Nephron (organoid): ENCODE measurements around the gene CAPN3.

Source experiments
- H3K27ac Mint-ChIP-seq, 3 experiments: 2 replicates each; pipeline ENCODE4 v1.8.0; 2020; ENCODE audit warnings: mixed read lengths in 3 of 3, mild to moderate bottlenecking in 2 of 3, moderate library complexity in 1 of 3
- H3K27me3 Mint-ChIP-seq: 2 replicates; pipeline ENCODE4 v1.8.0; 2021; ENCODE audit warnings: low read depth, mild to moderate bottlenecking, moderate library complexity, mixed read lengths
- H3K36me3 Mint-ChIP-seq: 2 replicates; pipeline ENCODE4 v1.8.0; 2020; ENCODE audit warnings: low read depth, mixed read lengths
- H3K4me1 Mint-ChIP-seq: 2 replicates; pipeline ENCODE4 v1.8.0; 2020; ENCODE audit warnings: mixed read lengths
- H3K4me3 Mint-ChIP-seq, 3 experiments: 2 replicates each; pipeline ENCODE4 v1.8.0; 2020; ENCODE audit warnings: mild to moderate bottlenecking in 3 of 3, mixed read lengths in 3 of 3, moderate library complexity in 2 of 3
- H3K9me3 Mint-ChIP-seq: 2 replicates; pipeline ENCODE4 v1.8.0; 2020; ENCODE audit warnings: mixed read lengths
- TF ChIP-seq, protein P1 (sequence below), 3 experiments: fragments of 200-600 bp; sonication (generic); IDR thresholded peaks; one replicate each; pipeline ENCODE4 v1.5.0; 2021; ENCODE audit warnings: antibody characterized with exemption in 3 of 3; ENCODE audit not compliant: unreplicated experiment in 3 of 3

CAPN3 gene

DNA sequence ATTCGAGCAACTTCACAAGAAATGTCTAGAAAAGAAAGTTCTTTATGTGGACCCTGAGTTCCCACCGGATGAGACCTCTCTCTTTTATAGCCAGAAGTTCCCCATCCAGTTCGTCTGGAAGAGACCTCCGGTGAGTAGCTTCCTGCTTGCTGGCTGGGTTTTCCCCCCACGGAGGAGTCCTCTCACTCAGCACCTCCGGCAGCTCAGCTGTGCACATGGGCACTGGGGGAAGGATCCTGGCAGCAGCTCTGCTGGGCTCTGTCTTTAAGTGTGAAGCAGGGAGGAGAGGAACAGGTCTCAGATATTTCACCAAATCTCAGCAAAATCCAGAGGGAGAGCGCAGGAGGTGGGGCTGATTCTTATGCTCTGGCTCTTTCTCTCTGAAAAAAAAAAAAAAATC is 684 bp downstream of the CAPN3 start:
- Mint-ChIP-seq H3K27me3 (no peaks in the 10 kb centered on the region), H3K36me3 (no peaks in the 10 kb centered on the region), H3K27ac (no peak overlapping the region), H3K4me3 (peak overlapping the region in 1 of 3 experiments; percentile 69), H3K4me1 (peaks cover 30% of the 10 kb centered on the region), H3K9me3 (no peaks in the 10 kb centered on the region)
- TF ChIP-seq, protein P1, sequence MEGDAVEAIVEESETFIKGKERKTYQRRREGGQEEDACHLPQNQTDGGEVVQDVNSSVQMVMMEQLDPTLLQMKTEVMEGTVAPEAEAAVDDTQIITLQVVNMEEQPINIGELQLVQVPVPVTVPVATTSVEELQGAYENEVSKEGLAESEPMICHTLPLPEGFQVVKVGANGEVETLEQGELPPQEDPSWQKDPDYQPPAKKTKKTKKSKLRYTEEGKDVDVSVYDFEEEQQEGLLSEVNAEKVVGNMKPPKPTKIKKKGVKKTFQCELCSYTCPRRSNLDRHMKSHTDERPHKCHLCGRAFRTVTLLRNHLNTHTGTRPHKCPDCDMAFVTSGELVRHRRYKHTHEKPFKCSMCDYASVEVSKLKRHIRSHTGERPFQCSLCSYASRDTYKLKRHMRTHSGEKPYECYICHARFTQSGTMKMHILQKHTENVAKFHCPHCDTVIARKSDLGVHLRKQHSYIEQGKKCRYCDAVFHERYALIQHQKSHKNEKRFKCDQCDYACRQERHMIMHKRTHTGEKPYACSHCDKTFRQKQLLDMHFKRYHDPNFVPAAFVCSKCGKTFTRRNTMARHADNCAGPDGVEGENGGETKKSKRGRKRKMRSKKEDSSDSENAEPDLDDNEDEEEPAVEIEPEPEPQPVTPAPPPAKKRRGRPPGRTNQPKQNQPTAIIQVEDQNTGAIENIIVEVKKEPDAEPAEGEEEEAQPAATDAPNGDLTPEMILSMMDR (IDR thresholded peaks at IDR 0.05; ENCODE audit: unreplicated experiment in 3 of 3), result no peak

DNA sequence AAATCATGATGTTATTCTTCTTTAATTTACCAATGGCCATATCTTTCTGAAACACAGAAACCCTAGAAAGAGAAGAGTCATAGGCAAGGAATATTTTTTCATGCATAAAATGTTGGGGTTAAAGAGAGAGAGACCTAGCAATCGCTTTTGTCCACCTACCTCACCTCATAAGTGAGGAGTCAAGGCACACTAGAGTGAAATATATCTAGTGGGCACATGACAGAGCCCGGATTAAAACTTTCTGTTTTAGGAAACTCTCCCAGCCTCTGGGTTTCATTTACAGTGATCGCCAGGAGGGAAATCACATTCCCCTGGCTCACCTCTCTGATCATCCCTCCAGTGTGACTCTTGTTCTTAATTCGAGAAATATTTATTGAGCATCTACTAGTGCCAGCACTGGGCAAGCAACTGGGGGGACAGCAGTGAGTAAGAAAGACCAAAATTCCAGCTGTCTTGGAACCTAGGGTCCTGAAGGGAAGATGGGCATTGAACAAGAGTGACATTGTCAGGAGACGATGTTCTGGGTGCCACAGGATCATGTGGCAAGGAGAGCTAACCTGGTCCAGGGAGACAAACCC is 1.3 kb downstream of the CAPN3 start:
- Mint-ChIP-seq H3K4me1 (peaks cover 30% of the 10 kb centered on the region), H3K27me3 (no peaks in the 10 kb centered on the region), H3K4me3 (peak overlapping the region in 1 of 3 experiments; percentile 69), H3K36me3 (no peaks in the 10 kb centered on the region), H3K9me3 (no peaks in the 10 kb centered on the region), H3K27ac (no peak overlapping the region)
- TF ChIP-seq, protein P1 (IDR thresholded peaks at IDR 0.05; ENCODE audit: unreplicated experiment in 3 of 3), result no peak

DNA sequence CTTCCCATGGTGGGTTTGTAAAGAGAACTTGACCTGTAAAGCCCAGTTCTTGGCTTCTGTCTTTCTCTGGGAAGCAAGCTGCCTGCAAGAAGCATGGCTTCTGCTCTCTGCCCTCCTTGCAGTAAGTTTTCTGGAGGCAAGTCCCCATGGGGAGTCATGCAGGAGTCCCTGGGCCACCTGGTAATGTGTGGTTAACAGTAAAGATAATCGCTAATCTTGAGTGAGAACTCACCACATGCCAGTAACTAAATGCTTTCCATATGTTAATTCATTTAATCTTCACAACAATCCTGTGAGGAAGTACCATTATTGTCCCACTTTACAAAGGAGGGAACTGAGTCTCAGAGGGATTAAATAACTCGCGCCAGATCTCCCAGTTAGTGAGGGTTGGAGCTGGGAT is 4.2 kb downstream of the CAPN3 start:
- Mint-ChIP-seq H3K27ac (no peak overlapping the region), H3K27me3 (peaks cover 3% of the 10 kb centered on the region), H3K36me3 (no peaks in the 10 kb centered on the region), H3K4me1 (peaks cover 18% of the 10 kb centered on the region), H3K4me3 (no peak overlapping the region), H3K9me3 (no peaks in the 10 kb centered on the region)
- TF ChIP-seq, protein P1 (IDR thresholded peaks at IDR 0.05; ENCODE audit: unreplicated experiment in 3 of 3), result no peak

DNA sequence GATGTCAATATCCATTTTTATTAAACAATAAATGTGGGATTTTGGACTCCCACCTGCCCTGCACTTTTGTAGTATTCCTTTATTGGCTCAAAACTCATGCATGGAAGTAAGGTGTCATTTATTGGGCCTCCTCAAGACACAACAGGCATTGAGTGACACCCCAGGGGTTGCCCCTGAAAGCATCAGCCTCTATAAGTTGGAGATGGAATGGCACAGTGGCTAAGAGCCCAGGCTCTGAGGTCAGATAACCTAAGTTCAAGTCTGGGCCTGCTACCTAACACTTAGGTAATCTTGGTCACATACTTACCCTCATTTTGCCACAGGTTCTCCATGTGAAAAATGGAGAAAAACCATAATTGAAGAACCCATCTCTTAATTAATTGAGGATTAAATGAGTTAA is 4.6 kb downstream of the CAPN3 start:
- H3K9me3 Mint-ChIP-seq, result peaks cover 2% of the 10 kb centered on the region
- H3K36me3 Mint-ChIP-seq, result no peaks in the 10 kb centered on the region
- TF ChIP-seq, protein P1 (IDR thresholded peaks at IDR 0.05; ENCODE audit: unreplicated experiment in 3 of 3), result no peak
- peaks cover 18% of the 10 kb centered on the region for H3K4me1 Mint-ChIP-seq
- H3K27ac Mint-ChIP-seq, result no peak overlapping the region
- peaks cover 3% of the 10 kb centered on the region for H3K27me3 Mint-ChIP-seq
- H3K4me3 Mint-ChIP-seq, result no peak overlapping the region

DNA sequence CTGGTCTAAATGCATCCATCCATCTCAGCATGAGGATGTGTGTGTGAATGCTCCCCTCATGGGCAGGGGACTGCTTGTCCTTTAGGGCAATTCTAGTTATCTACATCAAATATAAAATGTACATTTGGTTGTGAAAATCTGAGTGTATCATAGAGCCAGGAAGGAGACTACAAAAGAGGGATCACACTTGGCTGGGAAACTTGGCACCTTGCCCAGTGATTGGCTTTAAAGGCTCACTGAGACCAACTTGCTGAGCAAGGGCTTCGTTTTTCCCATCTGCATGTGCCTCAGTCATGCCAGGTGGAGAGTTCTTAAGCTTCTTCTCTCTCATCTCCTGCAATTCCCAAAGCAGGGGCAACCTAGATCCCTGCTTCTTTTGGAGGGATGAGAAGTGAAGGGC is 5.2 kb downstream of the CAPN3 start:
- Mint-ChIP-seq H3K4me1 (peaks cover 12% of the 10 kb centered on the region), H3K27ac (no peak overlapping the region), H3K36me3 (no peaks in the 10 kb centered on the region), H3K4me3 (no peak overlapping the region), H3K27me3 (peaks cover 3% of the 10 kb centered on the region), H3K9me3 (peaks cover 5% of the 10 kb centered on the region)
- TF ChIP-seq, protein P1 (IDR thresholded peaks at IDR 0.05; ENCODE audit: unreplicated experiment in 3 of 3), result no peak

DNA sequence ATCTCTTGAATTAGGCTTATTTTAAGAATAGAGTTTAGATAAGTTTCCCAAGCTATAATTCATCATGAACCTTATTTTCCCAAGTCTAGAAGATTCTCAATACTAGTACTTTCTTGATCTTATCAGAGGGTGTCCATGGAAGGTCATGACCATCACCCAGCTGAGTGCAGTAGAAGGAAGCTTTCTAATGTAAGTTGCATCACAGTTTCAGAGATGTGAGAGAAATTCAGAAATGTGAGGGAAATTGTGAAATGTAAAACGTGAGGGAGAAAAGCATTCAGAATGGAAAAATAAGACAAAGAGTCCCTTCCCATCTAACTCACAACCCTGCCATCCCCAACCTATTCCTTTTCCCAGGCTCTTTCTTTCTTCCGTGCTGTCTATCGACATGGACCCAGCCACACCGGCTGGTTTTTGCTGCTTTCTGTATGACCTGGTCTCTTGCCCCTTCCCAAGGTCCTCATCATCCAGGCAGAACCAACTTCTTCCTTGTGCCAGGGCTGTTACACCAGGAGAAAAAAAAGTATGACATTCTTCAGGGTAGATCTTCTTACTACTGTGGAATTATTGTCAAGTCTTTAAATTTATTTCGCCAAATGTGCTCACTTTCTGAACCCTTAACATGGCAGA is 6.7 kb downstream of the CAPN3 start:
- Mint-ChIP-seq H3K4me3 (no peak overlapping the region), H3K27ac (no peak overlapping the region), H3K4me1 (peaks cover 4% of the 10 kb centered on the region), H3K27me3 (peaks cover 3% of the 10 kb centered on the region), H3K36me3 (no peaks in the 10 kb centered on the region), H3K9me3 (peaks cover 7% of the 10 kb centered on the region)
- TF ChIP-seq, protein P1 (IDR thresholded peaks at IDR 0.05; ENCODE audit: unreplicated experiment in 3 of 3), result no peak
